NCI-H187 treated with DMSO at 0.1 percent for 48 hours (cell line): ENCODE data around the gene ZNF398.

Experiments
- DNase-seq: peaks from one replicate; lab custom pipeline; 2025; lab: John Stamatoyannopoulos, UW

ZNF398 gene

DNA sequence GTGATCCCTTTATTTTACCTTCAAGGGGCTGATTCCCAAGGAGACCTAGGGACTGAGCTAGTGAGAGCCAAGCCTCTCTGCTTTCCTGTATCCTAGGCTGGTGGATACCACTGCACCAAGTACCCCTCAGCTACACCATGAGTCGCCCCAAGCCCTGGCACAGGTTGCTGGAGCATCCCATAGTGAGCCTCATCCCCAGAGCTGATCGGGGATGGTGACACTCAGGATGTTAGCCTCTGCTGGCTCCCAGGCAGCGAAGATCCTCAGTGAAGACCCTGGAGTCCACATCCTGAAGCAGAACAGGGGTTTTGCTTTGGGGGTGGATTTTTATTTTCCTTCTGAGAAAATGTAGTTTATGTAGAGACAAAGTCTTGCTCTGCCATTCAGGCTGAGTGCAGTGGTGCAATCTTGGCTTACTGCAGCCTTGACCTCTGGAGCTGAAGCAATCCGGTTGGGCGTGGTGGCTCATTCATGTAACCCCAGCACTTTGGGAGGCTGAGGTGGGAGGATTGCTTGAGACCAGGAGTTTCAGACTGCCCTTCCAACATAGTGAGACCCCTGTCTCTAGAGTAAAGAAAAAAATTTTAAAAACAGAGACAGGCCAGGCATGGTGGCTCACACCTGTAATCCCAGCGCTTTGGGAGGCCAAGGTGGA, 79.7 kb downstream of the ZNF398 start:
- DNase-seq = no peak

DNA sequence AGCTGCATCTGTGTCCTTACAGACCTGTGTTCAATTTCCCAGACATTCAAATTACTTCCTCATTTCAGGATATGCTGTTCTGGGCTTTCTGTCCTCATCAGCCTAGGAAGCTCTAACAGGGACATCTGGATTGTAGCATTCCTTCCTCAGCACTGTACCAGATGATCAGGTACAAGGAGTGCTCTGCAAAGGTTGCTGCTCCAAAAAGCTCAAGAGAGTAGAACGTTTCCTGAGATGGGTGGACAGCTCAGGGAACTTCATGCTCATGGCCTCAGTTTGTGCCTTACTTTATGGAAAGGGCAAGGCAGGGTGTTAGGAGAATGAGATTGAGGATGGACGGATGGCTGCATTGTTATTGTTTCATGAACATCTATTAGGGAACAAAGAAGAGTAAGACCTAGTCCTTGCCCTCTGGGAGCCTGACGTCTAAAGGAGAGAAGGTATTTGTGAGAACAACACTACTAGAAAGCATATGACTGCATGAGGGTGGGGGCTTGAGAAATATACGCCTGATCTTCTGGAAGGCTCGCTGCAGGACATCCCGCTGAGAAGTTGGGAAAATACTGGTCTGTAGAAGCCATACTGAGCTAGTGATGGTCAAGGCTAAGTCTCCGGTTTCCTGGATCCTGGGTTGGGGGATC, 81.7 kb downstream of the ZNF398 start:
- DNase-seq = no peak

DNA sequence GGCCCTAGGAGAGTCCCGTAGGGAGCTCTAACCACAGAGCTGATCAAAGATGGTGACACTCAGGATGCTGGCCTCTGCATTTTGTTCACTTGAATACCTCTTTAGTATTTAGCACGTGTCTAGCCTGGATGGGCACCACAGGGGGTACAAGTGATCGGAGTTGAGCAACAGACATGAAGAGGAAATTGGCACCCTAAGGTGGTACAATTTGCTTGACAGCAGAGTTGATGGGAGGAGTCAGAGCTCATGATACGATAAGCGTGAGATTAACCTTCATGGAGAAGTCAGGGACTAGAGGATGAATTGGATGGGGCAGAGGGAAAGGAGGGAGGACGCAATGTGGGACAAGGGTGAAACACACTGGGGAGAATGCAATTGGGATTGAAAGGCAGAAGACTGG, 82.3 kb downstream of the ZNF398 start:
- DNase-seq = no peak

DNA sequence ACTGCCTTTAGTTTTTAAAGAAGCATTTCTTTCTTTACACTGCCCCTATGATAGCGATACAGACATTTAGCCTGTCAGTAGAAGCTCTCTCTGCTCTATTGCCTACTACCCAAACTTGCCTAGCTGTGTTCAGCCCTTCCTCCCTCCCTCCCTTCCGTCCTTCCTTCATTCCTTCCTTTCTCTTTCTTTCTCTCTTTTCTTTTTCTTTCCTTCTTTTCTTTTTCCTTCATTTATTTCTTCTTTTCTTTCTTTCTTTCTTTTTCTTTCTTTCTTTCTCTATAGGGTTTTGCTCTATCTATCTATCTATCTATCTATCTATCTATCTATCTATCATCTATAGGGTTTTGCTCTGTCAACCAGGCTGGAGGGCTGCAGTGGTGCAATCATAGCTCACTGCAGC, 85.1 kb downstream of the ZNF398 start:
- no peak for DNase-seq
